LNCaP clone FGC (cell line): ENCODE results near the gene TTF2.

Experiments used
- DNase-seq: peaks from one replicate; pipeline ENCODE4 v3.0.0-alpha.2; 2011; ENCODE audit warnings: low read depth
- H3K4me3 ChIP-seq: 2 replicates; pipeline ENCODE4 v1.5.1; 2011; ENCODE audit warnings: mild to moderate bottlenecking, low read depth, low read length, control low read depth
- CTCF ChIP-seq: IDR thresholded peaks from 2 replicates; pipeline ENCODE4 v1.5.1; 2012; ENCODE audit warnings: mild to moderate bottlenecking; ENCODE audit not compliant: control insufficient read depth, insufficient read depth; ENCODE audit errors: extremely low read depth

Gene TTF2

GRCh38 chr1:117059678-117060440 lies at the start of gene TTF2:
Gene TTF2, plus strand, starts transcription at chr1:117060326. Its CDS starts 21 bp downstream, at chr1:117060347.
- H3K4me3 ChIP-seq: peak within 1 kb of the TSS; percentile 76
- no peak for TF ChIP-seq CTCF
- DNase-seq: peak; percentile 99

GRCh38 chr1:117011334-117011733 lies 48.8 kb upstream of the TTF2 start:
- no peak for DNase-seq
- TF ChIP-seq CTCF: no peak
- H3K4me3 ChIP-seq: no peak overlapping the region

- H3K4me3 ChIP-seq: no peak overlapping the region
- no peak for TF ChIP-seq CTCF
- DNase-seq: peak; percentile 81
These were observed 46.7 kb upstream of the TTF2 start for GRCh38 chr1:117013309-117013858.

GRCh38 chr1:117014209-117014608 lies 45.9 kb upstream of the TTF2 start:
- no peak for TF ChIP-seq CTCF

GRCh38 chr1:117015724-117016123 lies 44.4 kb upstream of the TTF2 start:
- no peak for TF ChIP-seq CTCF
- no peak for DNase-seq
- H3K4me3 ChIP-seq: no peak overlapping the region

More at GRCh38 chr1:117014209-117014608, 45.9 kb upstream of the TTF2 start:
- no peak overlapping the region for H3K4me3 ChIP-seq
- no peak for DNase-seq

GRCh38 chr1:117017062-117017461 lies 43.1 kb upstream of the TTF2 start:
- DNase-seq: no peak
- H3K4me3 ChIP-seq: no peak overlapping the region
- no peak for TF ChIP-seq CTCF
